Thymus (tissue), 11 donors: Measurements from ENCODE around the gene HOXD11. TPM values are rescaled to one million over a fixed set of nuclear protein-coding genes. Genes with fewer than 3 reads are reported as not detected.

Source experiments
- DNase-seq, 9 donors: peaks; one replicate each; pipeline ENCODE4 v3.0.0-alpha.2; 2013; ENCODE audit warnings: low spot score in 9 of 9, low read depth in 6 of 9, missing footprints in 1 of 9
- H3K27ac ChIP-seq, 2 donors: one replicate each; pipeline ENCODE4 v1.5.1; 2013; ENCODE audit warnings: control low read depth in 1 of 2, low read depth in 1 of 2, low read length in 1 of 2, mild to moderate bottlenecking in 1 of 2, moderate library complexity in 1 of 2
- H3K27me3 ChIP-seq, 2 donors: one replicate each; pipeline ENCODE4 v1.5.1; 2013; ENCODE audit warnings: low read length in 1 of 2; ENCODE audit not compliant: control insufficient read depth in 2 of 2, insufficient read depth in 1 of 2
- H3K36me3 ChIP-seq, 2 donors: one replicate each; pipeline ENCODE4 v1.5.1; 2013; ENCODE audit warnings: low read length in 1 of 2, mild to moderate bottlenecking in 1 of 2, moderate library complexity in 1 of 2; ENCODE audit not compliant: control insufficient read depth in 2 of 2, insufficient read depth in 2 of 2
- H3K4me1 ChIP-seq, 2 donors: one replicate each; pipeline ENCODE4 v1.5.1; 2013; ENCODE audit warnings: low read length in 2 of 2; ENCODE audit not compliant: control insufficient read depth in 2 of 2, insufficient read depth in 2 of 2
- H3K4me3 ChIP-seq, 2 donors: one replicate each; pipeline ENCODE4 v1.5.1; 2013; ENCODE audit warnings: low read length in 2 of 2, control low read depth in 1 of 2, mild to moderate bottlenecking in 1 of 2
- H3K9me3 ChIP-seq, 2 donors: one replicate each; pipeline ENCODE4 v1.5.1; 2013; ENCODE audit warnings: low read length in 1 of 2, mild to moderate bottlenecking in 1 of 2; ENCODE audit not compliant: control insufficient read depth in 2 of 2, insufficient read depth in 1 of 2
- WGBS: extraction: QIAGEN DNeasy Blood & Tissue Kit; methylation state at CpG from one replicate; pipeline ENCODE4 v1.1.7; 2013; 5-methylcytosine and 5-hydroxymethylcytosine counted together
- polyA plus RNA-seq: library from polyadenylated mRNA; stranded (reverse); fragments of 200-250 nt; gene quantifications from one replicate; pipeline ENCODE4 v1.2.3, GENCODE V29; 2013
- total RNA-seq: library from RNA; stranded (reverse); fragments of 120-200 nt; gene quantifications from one replicate; pipeline ENCODE4 v1.2.4, GENCODE V29; 2013
- donor health status: healthy.

HOXD11 gene
- total and polyA plus RNA-seq, 2 donors = 0.09 TPM; not detected in 1

GRCh38 chr2:176110415-176111308 lies 3.6 kb downstream of the HOXD11 start:
- H3K4me3 ChIP-seq = no peak overlapping the region
- H3K9me3 ChIP-seq = no peaks in the 10 kb centered on the region
- H3K4me1 ChIP-seq = peaks cover 0 to 3% of the 10 kb centered on the region in 2 donors
- DNase-seq = no peak
- no peak overlapping the region for H3K27ac ChIP-seq
- H3K36me3 ChIP-seq = no peaks in the 10 kb centered on the region
- H3K27me3 ChIP-seq = peaks cover 89 to 98% of the 10 kb centered on the region in 2 donors
- 22% methylated on average over 7 of the region's 7 CpGs for WGBS

DNA sequence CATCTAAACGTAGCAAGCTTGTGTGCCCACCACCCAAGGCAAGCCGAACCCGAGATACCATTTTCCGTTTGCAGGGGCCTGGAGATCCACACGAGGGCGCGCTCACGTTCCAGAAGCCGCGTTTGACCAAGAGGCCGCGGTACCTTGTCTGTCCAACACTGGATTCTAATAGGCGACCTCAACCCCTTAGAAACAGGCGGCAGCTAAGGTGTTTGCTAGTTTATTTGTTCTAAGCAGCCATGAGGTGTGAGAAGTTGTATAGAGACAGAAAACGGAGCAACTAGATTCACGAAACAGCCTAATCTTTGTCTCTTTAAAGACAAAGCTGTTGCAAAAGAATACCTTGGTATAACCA lies 4.2 kb downstream of the HOXD11 start:
- DNase-seq = peak in 2 of 9 donors; percentile 40 to 56
- H3K27me3 ChIP-seq = peaks cover 89 to 98% of the 10 kb centered on the region in 2 donors
- H3K36me3 ChIP-seq = no peaks in the 10 kb centered on the region
- no peak overlapping the region for H3K4me3 ChIP-seq
- no peak overlapping the region for H3K27ac ChIP-seq
- peaks cover 0 to 3% of the 10 kb centered on the region in 2 donors for H3K9me3 ChIP-seq
- WGBS = 3% methylated on average over 16 of the region's 16 CpGs
- H3K4me1 ChIP-seq = peaks cover 0 to 3% of the 10 kb centered on the region in 2 donors

- Histone ChIP-seq H3K9me3 (peaks cover 0 to 6% of the 10 kb centered on the region in 2 donors), H3K27me3 (peaks cover 89 to 98% of the 10 kb centered on the region in 2 donors), H3K27ac (no peak overlapping the region), H3K4me3 (no peak overlapping the region), H3K36me3 (no peaks in the 10 kb centered on the region), H3K4me1 (peaks cover 0 to 3% of the 10 kb centered on the region in 2 donors)
- DNase-seq = no peak
- 6% methylated on average over 29 of the region's 29 CpGs for WGBS
Measured at GRCh38 chr2:176111846-176112374, 4.8 kb downstream of the HOXD11 start.

DNA sequence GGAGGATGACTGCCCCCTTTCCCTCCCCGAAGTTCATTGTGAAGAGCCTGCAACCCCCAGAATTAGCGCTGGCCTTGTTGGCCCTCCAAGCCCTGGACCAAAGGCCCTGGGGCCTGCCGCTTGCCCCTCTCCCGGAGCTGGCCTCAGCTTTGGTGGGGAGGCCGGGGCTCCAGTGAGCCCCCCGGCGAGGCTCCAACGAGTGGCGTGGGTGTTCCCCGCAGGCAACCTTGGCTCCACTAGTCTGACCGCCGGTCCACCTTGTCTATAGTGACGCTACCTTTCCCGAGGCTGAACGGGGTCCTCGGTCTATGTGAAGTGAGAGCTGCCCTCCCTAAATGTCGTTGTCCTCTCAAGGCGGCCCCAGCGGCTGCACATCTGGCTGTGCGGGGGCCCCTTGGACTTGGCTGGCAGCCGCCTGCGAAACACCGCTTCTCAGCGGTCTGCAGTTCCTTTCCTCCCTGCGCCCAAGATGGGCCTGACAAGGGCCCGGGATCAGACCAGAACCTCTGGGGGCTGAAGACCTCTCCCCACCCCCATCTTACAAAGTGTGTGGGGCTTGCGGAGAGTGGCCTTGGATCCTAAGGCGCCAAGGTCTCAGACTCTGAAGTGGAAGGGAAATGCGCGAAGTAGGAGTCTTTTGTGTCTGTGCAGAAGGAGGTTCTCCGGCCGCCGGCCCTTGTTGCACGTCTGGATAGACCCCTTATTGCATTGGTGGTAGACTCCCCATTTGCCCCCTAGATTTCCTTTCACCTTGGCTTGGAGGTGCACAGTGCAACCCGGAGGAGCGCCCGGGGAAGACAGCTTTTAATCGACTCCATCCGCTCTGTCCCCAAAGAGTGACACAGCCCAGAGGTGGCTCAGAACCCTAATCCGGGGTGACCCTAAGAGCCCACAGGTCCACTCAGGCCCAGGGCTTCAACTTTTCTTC lies 5.6 kb downstream of the HOXD11 start:
- DNase-seq = no peak
- no peaks in the 10 kb centered on the region for H3K4me1 ChIP-seq
- no peak overlapping the region for H3K4me3 ChIP-seq
- 9% methylated on average over 40 of the region's 40 CpGs for WGBS
- H3K27me3 ChIP-seq = peaks cover 89 to 100% of the 10 kb centered on the region in 2 donors
- peaks cover 0 to 11% of the 10 kb centered on the region in 2 donors for H3K9me3 ChIP-seq
- no peaks in the 10 kb centered on the region for H3K36me3 ChIP-seq
- no peak overlapping the region for H3K27ac ChIP-seq

- H3K9me3 ChIP-seq = peaks cover 0 to 11% of the 10 kb centered on the region in 2 donors
- no peak overlapping the region for H3K27ac ChIP-seq
- no peak overlapping the region for H3K4me3 ChIP-seq
- H3K27me3 ChIP-seq = peaks cover 88 to 100% of the 10 kb centered on the region in 2 donors
- DNase-seq = no peak
- peaks cover 0 to 3% of the 10 kb centered on the region in 2 donors for H3K4me1 ChIP-seq
- WGBS = 14% methylated on average over 26 of the region's 26 CpGs
- H3K36me3 ChIP-seq = no peaks in the 10 kb centered on the region
Measured at GRCh38 chr2:176114120-176114929, 7.2 kb downstream of the HOXD11 start.

DNA sequence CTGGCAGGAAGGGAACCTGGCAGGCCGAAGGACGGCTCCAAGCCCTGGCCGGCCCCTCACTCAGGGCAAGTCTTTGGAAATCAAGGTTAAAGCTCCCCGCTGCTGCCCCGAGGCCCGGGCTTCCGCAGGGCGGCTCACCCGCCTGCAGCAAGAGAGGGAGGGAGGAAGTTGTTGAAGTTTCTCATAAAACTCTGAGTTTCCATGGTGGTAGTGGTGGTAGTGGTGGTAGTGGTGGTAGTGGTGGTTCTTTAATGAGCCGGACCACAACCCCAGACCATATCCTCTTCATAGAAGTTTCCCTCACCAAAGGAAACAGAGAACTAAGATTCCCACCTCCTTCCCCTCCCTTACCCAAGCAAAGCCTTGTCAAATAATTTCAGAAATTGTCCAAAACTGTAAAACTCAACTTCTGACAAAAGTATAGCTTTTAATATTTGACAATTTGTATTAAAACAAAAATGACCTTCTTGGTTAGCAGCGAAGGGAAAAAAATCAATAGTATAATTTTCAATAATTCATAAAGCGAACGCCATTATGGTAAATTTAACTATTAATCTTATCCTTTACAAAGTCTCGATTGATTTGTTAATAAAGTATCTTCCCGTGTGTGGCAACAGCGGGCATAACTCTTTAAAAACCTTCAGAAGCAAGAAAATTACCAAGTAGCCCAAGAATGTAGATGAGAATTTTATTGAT lies 8.0 kb downstream of the HOXD11 start:
- Histone ChIP-seq H3K9me3 (peaks cover 0 to 11% of the 10 kb centered on the region in 2 donors), H3K4me1 (peaks cover 0 to 3% of the 10 kb centered on the region in 2 donors), H3K4me3 (no peak overlapping the region), H3K36me3 (no peaks in the 10 kb centered on the region), H3K27ac (no peak overlapping the region), H3K27me3 (peaks cover 88 to 100% of the 10 kb centered on the region in 2 donors)
- DNase-seq = no peak
- WGBS = 13% methylated on average over 16 of the region's 16 CpGs

- DNase-seq = no peak
- no peak within 1 kb of the TSS for H3K4me3 ChIP-seq
- 10% methylated on average over 66 of the region's 66 CpGs for WGBS
Measured at GRCh38 chr2:176115883-176116813, 9.1 kb downstream of the HOXD11 start, which contains the start of gene HOXD10. HOXD10 (plus strand) TSS chr2:176116778; CDS start chr2:176116834, 56 bp downstream.

More at GRCh38 chr2:176115883-176116813, 9.1 kb downstream of the HOXD11 start, which contains the start of gene HOXD10:
- no peaks in the 10 kb centered on the region for H3K36me3 ChIP-seq
- no peak within 1 kb of the TSS for H3K27ac ChIP-seq
- H3K4me1 ChIP-seq = peaks cover 0 to 3% of the 10 kb centered on the region in 2 donors
- H3K9me3 ChIP-seq = peaks cover 0 to 11% of the 10 kb centered on the region in 2 donors
- H3K27me3 ChIP-seq = peaks cover 91 to 100% of the 10 kb centered on the region in 2 donors
